ENCODE data around the gene BEST1. TPM values are rescaled to one million over a fixed set of nuclear protein-coding genes. Genes with fewer than 3 reads are reported as not detected.
"Not testable (repeated sequence)": the region's sequence is repeated elsewhere in the genome, so short reads cannot be mapped to it uniquely, and the experiment has no call there.

The BEST1 gene
- total RNA-seq, 1 donor from 2014 or later, result not detected

GRCh38 chr11:61948505-61948904, 1.6 kb upstream of the BEST1 start:
- intact Hi-C loops (cut with micrococcal nuclease), result loop anchor here (5.0 kb wide), 2 partner anchors 134 to 159 kb away; no protein-coding TSS in a partner anchor
- Mint-ChIP-seq H3K9me3 (no peaks in the 10 kb centered on the region), H3K4me1 (peaks cover 2% of the 10 kb centered on the region), H3K27me3 (peaks cover 5% of the 10 kb centered on the region), H3K27ac (no peak overlapping the region), H3K4me3 (no peak overlapping the region), H3K36me3 (ENCODE audit: low read depth) (no peaks in the 10 kb centered on the region)
- DNase-seq, result no peak

- no peaks in the 10 kb centered on the region for H3K9me3 Mint-ChIP-seq
- no peak overlapping the region for H3K4me3 Mint-ChIP-seq
- peaks cover 2% of the 10 kb centered on the region for H3K4me1 Mint-ChIP-seq
- intact Hi-C loops (cut with micrococcal nuclease), result loop anchor here (5.0 kb wide), 2 partner anchors 133 to 158 kb away; no protein-coding TSS in a partner anchor
- no peak overlapping the region for H3K27ac Mint-ChIP-seq
- H3K27me3 Mint-ChIP-seq, result peaks cover 7% of the 10 kb centered on the region
- no peaks in the 10 kb centered on the region for H3K36me3 Mint-ChIP-seq (ENCODE audit: low read depth)
- DNase-seq, result peak; percentile 62
These were observed 749 bp upstream of the BEST1 start for GRCh38 chr11:61949169-61950034.

GRCh38 chr11:61951484-61952135, 1.5 kb downstream of the BEST1 start:
- Mint-ChIP-seq H3K4me3 (no peak overlapping the region), H3K27me3 (peaks cover 14% of the 10 kb centered on the region), H3K36me3 (ENCODE audit: low read depth) (no peaks in the 10 kb centered on the region), H3K27ac (no peak overlapping the region), H3K4me1 (peaks cover 4% of the 10 kb centered on the region), H3K9me3 (no peaks in the 10 kb centered on the region)
- peak; percentile 53 for DNase-seq
- intact Hi-C loops (cut with micrococcal nuclease), result no loop called here

GRCh38 chr11:61952882-61953281, 2.7 kb downstream of the BEST1 start:
- H3K27me3 Mint-ChIP-seq, result peaks cover 15% of the 10 kb centered on the region
- no peaks in the 10 kb centered on the region for H3K36me3 Mint-ChIP-seq (ENCODE audit: low read depth)
- DNase-seq, result peak; percentile 34
- H3K4me3 Mint-ChIP-seq, result no peak overlapping the region
- peaks cover 3% of the 10 kb centered on the region for H3K4me1 Mint-ChIP-seq
- no peaks in the 10 kb centered on the region for H3K9me3 Mint-ChIP-seq
- intact Hi-C loops (cut with micrococcal nuclease), result no loop called here
- H3K27ac Mint-ChIP-seq, result no peak overlapping the region

GRCh38 chr11:61953632-61954031, 3.5 kb downstream of the BEST1 start:
- H3K9me3 Mint-ChIP-seq; H3K36me3 Mint-ChIP-seq (ENCODE audit: low read depth); H3K4me1 Mint-ChIP-seq; H3K27ac Mint-ChIP-seq; intact Hi-C loops (cut with micrococcal nuclease); DNase-seq; H3K4me3 Mint-ChIP-seq: not testable (repeated sequence)
- H3K27me3 Mint-ChIP-seq, result peaks cover 15% of the 10 kb centered on the region

GRCh38 chr11:61954106-61954850, 4.1 kb downstream of the BEST1 start:
- Mint-ChIP-seq H3K4me1 (peaks cover 3% of the 10 kb centered on the region), H3K4me3 (no peak overlapping the region), H3K27ac (no peak overlapping the region), H3K27me3 (peaks cover 15% of the 10 kb centered on the region), H3K36me3 (ENCODE audit: low read depth) (no peaks in the 10 kb centered on the region), H3K9me3 (no peaks in the 10 kb centered on the region)
- DNase-seq, result peak; percentile 53
- intact Hi-C loops (cut with micrococcal nuclease), result no loop called here

GRCh38 chr11:61954851-61955421, 4.8 kb downstream of the BEST1 start:
- Mint-ChIP-seq H3K27ac (no peak overlapping the region), H3K4me1 (peaks cover 3% of the 10 kb centered on the region), H3K36me3 (ENCODE audit: low read depth) (no peaks in the 10 kb centered on the region), H3K9me3 (no peaks in the 10 kb centered on the region), H3K4me3 (peak overlapping the region; percentile 23), H3K27me3 (peaks cover 15% of the 10 kb centered on the region)
- intact Hi-C loops (cut with micrococcal nuclease), result no loop called here
- DNase-seq, result no peak

GRCh38 chr11:61955422-61956135, 5.4 kb downstream of the BEST1 start:
- DNase-seq, result peak; percentile 71
- intact Hi-C loops (cut with micrococcal nuclease), result no loop called here
- no peak overlapping the region for H3K27ac Mint-ChIP-seq
- peaks cover 15% of the 10 kb centered on the region for H3K27me3 Mint-ChIP-seq
- H3K9me3 Mint-ChIP-seq, result no peaks in the 10 kb centered on the region
- peaks cover 3% of the 10 kb centered on the region for H3K4me1 Mint-ChIP-seq
- peak overlapping the region; percentile 35 for H3K4me3 Mint-ChIP-seq
- no peaks in the 10 kb centered on the region for H3K36me3 Mint-ChIP-seq (ENCODE audit: low read depth)

- intact Hi-C loops (cut with micrococcal nuclease), result no loop called here
These were observed 6.3 kb downstream of the BEST1 start for GRCh38 chr11:61956191-61957020.

GRCh38 chr11:61957021-61957770, 7.0 kb downstream of the BEST1 start:
- no peak overlapping the region for H3K4me3 Mint-ChIP-seq
- no peak for DNase-seq
- peaks cover 15% of the 10 kb centered on the region for H3K27me3 Mint-ChIP-seq
- peaks cover 3% of the 10 kb centered on the region for H3K4me1 Mint-ChIP-seq
- H3K9me3 Mint-ChIP-seq, result no peaks in the 10 kb centered on the region
- H3K36me3 Mint-ChIP-seq (ENCODE audit: low read depth), result peaks cover 3% of the 10 kb centered on the region
- intact Hi-C loops (cut with micrococcal nuclease), result no loop called here
- H3K27ac Mint-ChIP-seq, result no peak overlapping the region

More at GRCh38 chr11:61956191-61957020, 6.3 kb downstream of the BEST1 start:
- Mint-ChIP-seq H3K36me3 (ENCODE audit: low read depth) (no peaks in the 10 kb centered on the region), H3K9me3 (no peaks in the 10 kb centered on the region), H3K4me3 (peak overlapping the region; percentile 35), H3K27ac (no peak overlapping the region), H3K4me1 (peaks cover 3% of the 10 kb centered on the region), H3K27me3 (peaks cover 15% of the 10 kb centered on the region)
- DNase-seq, result peak; percentile 56

- intact Hi-C loops (cut with micrococcal nuclease), result no loop called here
- Mint-ChIP-seq H3K36me3 (ENCODE audit: low read depth) (peaks cover 13% of the 10 kb centered on the region), H3K9me3 (no peaks in the 10 kb centered on the region), H3K4me1 (peaks cover 14% of the 10 kb centered on the region), H3K27ac (no peak overlapping the region), H3K4me3 (no peak overlapping the region), H3K27me3 (peaks cover 15% of the 10 kb centered on the region)
- DNase-seq, result no peak
These were observed 8.4 kb downstream of the BEST1 start for GRCh38 chr11:61958590-61958989.

GRCh38 chr11:61959114-61959513, 9.0 kb downstream of the BEST1 start:
- H3K4me1 Mint-ChIP-seq, result peaks cover 18% of the 10 kb centered on the region
- peaks cover 18% of the 10 kb centered on the region for H3K36me3 Mint-ChIP-seq (ENCODE audit: low read depth)
- no peaks in the 10 kb centered on the region for H3K9me3 Mint-ChIP-seq
- H3K27ac Mint-ChIP-seq, result no peak overlapping the region
- no peak for DNase-seq
- peaks cover 13% of the 10 kb centered on the region for H3K27me3 Mint-ChIP-seq
- intact Hi-C loops (cut with micrococcal nuclease), result no loop called here
- H3K4me3 Mint-ChIP-seq, result no peak overlapping the region

Measured in activated CD4-positive, alpha-beta T cell treated with anti-CD3 and anti-CD28 coated beads, Interleukin-2, amount 10 ng/mL, durations not matched to agents 24 days and 14 days (primary cell).